ENCODE results near the gene KCTD17. TPM values are rescaled to one million over a fixed set of nuclear protein-coding genes. Genes with fewer than 3 reads are reported as not detected.
"Not testable (repeated sequence)": the region's sequence is repeated elsewhere in the genome, so short reads cannot be mapped to it uniquely, and the experiment has no call there.

KCTD17 gene
- total RNA-seq, 1 donor from 2014 or later: 37.2 TPM

DNA sequence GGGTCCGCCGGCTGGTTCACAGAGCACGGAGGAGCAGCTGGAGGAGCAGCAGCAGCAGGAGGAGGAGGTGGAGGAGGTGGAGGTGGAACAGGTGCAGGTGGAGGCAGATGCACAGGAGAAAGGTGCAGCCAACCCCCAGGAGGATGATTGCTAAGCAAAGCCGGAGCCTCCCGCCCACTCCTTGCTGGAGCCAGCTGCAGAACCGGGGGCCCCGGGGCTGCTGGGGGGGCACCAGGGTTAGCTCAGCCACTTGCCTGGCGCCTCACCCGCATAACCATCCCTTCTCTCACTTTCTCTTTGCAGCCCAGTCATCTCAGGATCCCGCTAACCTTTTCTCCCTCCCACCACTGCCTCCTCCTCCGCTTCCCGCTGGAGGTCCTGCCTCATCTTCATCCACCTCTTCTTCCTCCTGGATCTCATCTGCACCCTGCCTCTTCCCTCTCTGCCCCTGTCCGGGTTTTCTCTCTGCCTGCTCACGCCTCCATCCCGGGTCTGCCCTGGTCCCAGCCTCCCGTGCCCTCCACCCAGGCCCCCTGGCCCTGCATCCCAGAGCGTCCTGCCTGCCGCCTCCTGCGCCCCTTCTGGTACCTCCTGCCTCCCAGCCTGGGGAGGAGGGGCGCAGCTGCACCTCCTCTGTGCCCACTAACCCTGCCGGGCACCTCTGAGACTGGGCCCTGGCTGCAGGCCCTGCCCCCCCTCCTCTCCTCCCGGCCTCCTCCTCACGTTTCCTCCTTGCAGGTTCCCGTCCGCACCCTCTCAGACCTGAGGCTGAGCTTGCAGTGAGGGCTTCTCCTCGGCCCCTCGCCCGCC, 9.5 kb downstream of the KCTD17 start:
- DNase-seq (ENCODE audit: low spot score): no peak

- no peak for DNase-seq (ENCODE audit: low spot score)
These were observed 10.3 kb downstream of the KCTD17 start for GRCh38 chr22:37061611-37062375.

- DNase-seq (ENCODE audit: low spot score): no peak
These were observed 10.8 kb downstream of the KCTD17 start for GRCh38 chr22:37062376-37062675.

GRCh38 chr22:37062702-37063381, 11.3 kb downstream of the KCTD17 start:
- DNase-seq (ENCODE audit: low spot score): no peak

GRCh38 chr22:37063431-37064420, 12.2 kb downstream of the KCTD17 start:
- peak; percentile 81 for DNase-seq (ENCODE audit: low spot score)

- no peak for DNase-seq (ENCODE audit: low spot score)
These were observed 13.0 kb downstream of the KCTD17 start for GRCh38 chr22:37064553-37064952.

- no peak for DNase-seq (ENCODE audit: low spot score)
These were observed 13.6 kb downstream of the KCTD17 start for GRCh38 chr22:37065180-37065579.

GRCh38 chr22:37065961-37066360, 14.4 kb downstream of the KCTD17 start:
- no peak for DNase-seq (ENCODE audit: low spot score)

DNA sequence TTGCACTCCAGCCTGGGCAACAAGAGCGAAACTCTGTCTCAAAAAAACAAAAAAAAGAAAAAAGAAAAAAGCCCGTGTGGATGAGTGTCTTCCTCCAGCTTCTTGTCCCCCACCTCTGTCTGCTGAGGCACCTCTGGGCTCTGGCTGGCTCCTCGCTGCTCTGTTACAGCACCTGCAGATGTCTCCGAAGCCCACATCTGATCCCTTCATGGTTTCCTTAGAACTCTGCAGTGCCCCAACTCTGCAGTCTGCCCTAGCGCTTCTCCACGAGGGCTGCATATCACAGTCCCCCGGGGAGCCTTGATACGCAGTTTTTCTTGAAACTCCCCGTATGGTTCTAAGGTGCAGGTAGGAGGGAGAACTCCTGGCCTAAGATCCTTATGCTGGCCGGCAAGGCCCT, 15.9 kb downstream of the KCTD17 start:
- no peak for DNase-seq (ENCODE audit: low spot score)

GRCh38 chr22:37068859-37069258, 17.3 kb downstream of the KCTD17 start:
- DNase-seq (ENCODE audit: low spot score): no peak

DNA sequence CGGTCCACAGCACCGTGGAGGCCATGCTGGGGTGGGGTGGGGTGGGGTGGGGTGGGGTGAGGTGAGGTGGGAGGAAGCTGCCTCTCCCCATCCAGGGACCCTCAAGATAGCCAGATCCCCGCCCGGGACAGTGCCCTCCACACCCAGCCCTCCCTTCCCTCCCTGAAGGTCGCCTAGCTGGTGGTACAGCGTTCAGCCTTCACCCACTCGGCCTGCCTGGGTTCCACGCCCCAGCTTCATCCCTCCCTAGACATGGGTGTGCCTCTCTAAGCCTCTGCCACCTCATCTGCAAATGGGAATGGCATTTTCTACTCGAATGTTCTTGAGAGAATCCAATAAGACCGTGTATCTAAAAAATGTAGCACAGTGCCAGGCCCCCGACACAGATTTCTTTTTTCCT, 17.8 kb downstream of the KCTD17 start:
- no peak for DNase-seq (ENCODE audit: low spot score)

DNA sequence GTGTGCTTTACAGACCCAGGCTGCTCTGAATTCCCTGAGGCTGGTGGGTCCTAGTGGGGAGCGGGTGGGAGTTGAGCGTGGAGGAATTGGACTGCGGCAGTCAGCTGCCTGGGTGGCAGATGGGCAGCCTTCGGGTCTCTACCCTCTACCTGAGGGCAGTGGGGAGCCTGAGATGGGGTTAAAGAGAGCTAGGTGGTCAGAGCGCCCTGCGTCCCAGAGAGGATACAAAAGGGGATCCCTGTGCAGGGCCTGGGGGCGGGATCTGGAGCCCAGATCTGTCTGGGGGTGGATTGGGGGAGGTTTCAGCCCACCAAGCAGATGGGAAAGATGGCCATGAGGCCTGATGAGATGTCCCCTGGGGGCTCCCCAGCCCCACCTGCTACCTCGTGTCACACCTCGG, 18.2 kb downstream of the KCTD17 start:
- DNase-seq (ENCODE audit: low spot score): no peak

DNA sequence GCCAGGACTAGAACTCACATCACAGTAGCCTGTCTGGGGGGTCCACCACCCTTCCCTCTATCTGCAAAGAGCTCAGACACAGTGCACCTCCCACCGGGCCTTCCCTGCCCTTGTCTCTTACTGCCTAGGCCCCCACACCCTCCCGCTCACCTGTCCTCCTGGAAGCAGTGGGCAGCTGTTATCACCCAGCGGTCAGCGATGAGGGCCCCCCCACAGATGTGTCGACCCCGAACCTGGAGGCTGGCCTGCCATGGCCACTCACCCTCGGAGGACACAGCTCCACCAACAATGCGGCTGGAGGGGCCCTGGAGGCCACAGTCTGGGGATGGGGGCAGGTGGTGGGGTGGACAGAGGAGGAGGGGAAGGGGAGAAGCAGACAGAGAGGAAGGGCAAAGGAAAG, 18.8 kb downstream of the KCTD17 start:
- no peak for DNase-seq (ENCODE audit: low spot score)

GRCh38 chr22:37070744-37071143, 19.2 kb downstream of the KCTD17 start:
- no peak for DNase-seq (ENCODE audit: low spot score)

- DNase-seq (ENCODE audit: low spot score): not testable (repeated sequence)
These were observed 20.5 kb downstream of the KCTD17 start for GRCh38 chr22:37071850-37072592.

DNA sequence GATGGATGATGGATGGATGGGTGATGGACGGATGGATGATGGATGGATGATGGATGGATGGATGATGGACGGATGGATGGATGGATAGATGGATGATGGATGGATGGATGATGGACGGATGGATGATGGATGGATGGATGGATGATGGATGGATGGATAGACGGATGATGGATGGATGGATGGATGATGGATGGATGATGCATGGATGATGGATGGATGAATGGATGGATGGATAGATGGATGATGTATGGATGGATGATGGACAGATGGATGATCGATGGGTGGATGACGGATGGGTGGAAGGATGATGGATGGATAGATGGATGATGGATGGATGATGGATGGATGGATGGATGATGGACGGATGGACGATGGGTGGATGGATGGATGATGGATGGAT, 21.1 kb downstream of the KCTD17 start:
- DNase-seq (ENCODE audit: low spot score): no peak

DNA sequence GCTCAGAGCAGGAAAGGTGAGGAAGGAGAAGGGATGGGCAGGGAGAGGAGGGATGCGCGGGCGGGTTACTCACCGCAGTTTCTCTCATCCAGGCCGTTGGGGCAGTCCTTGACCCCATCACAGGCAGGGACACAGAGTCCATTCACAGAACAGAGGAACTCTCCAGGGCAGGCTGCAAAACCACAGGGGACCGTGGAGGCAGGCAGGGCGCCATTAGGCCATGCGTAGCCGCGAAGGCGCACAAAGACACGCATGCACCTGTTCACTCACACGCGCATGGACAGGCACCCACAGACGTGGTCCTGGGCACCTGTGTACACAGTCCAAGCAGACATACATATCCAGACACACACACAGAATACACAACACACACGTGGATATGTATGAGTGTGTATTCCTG, 23.0 kb downstream of the KCTD17 start:
- DNase-seq (ENCODE audit: low spot score): no peak

DNA sequence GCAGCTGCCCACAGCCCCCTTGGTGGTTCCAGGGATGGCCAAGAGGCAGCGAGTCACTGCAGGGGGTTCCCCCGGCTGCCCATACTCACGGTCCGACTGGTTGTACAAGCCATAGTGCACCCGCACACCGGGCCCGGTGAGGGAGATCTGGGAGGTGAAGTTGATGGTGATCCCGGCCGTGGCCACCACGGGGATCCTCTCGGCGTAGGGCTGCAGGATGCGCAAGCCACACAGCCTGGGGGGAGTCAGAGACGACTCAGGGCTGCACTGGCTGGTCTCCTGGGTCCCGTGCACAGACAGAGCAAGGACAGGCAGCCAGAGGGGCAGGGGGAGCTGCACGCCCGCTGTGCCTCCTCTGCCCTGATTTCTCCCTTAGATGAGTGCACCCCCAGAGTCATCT, 23.5 kb downstream of the KCTD17 start:
- no peak for DNase-seq (ENCODE audit: low spot score)

GRCh38 chr22:37075822-37076433, 24.4 kb downstream of the KCTD17 start:
- DNase-seq (ENCODE audit: low spot score): no peak

- DNase-seq (ENCODE audit: low spot score): no peak
These were observed 26.4 kb downstream of the KCTD17 start for GRCh38 chr22:37077802-37078448.

Data from ureter (tissue), 1 donor.